ENCODE measurements around the gene MS4A2.
"Not testable (repeated sequence)": the region's sequence is repeated elsewhere in the genome, so short reads cannot be mapped to it uniquely, and the experiment has no call there.

MS4A2 gene

DNA sequence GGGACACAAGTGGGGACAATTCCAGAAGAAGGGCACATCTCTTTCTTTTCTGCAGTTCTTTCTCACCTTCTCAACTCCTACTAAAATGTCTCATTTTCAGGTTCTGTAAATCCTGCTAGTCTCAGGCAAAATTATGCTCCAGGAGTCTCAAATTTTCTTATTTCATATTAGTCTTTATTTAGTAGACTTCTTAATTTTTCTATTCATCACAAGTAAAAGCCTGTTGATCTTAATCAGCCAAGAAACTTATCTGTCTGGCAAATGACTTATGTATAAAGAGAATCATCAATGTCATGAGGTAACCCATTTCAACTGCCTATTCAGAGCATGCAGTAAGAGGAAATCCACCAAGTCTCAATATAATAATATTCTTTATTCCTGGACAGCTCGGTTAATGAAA lies at the start of gene MS4A2:
Gene MS4A2, plus strand, starts transcription at position 301 of the 400 bp plus-strand sequence. CDS start 102 bp downstream, outside the sequence.
- DNase-seq (ENCODE audit: low spot score) = no peak

DNA sequence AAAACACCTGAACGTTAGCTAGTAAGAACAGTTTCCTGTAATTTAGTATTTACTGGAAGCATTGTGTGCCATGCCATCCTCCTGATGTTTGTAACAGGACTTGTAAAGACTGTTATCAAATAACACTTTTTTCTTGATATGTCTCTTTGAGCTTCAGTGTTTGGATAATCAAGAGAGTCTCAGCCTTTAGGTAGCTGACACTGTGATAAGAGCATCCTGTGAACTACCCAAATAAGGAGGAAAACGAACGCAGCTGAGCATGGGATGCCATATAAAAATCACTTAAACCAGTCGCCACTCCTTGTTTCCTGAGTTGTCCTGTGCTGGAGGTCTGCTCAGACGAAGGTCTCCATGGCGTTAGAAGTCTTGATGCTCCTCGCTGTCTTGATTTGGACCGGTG lies 48.4 kb upstream of the MS4A2 start, which contains the start of gene OOSP2:
Gene OOSP2, plus strand, starts transcription at position 301 of the 400 bp plus-strand sequence. Its CDS starts 51 bp downstream, at position 352.
- no peak for DNase-seq (ENCODE audit: low spot score)

DNA sequence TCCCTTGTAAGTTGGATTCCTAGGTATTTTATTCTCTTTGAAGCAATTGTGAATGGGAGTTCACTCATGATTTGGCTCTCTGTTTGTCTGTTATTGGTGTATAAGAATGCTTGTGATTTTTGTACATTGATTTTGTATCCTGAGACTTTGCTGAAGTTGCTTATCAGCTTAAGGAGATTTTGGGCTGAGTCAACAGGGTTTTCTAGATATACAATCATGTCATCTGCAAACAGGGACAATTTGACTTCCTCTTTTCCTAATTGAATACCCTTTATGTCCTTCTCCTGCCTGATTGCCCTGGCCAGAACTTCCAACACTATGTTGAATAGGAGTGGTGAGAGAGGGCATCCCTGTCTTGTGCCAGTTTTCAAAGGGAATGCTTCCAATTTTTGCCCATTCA lies 38.0 kb upstream of the MS4A2 start:
- not testable (repeated sequence) for DNase-seq (ENCODE audit: low spot score)

DNA sequence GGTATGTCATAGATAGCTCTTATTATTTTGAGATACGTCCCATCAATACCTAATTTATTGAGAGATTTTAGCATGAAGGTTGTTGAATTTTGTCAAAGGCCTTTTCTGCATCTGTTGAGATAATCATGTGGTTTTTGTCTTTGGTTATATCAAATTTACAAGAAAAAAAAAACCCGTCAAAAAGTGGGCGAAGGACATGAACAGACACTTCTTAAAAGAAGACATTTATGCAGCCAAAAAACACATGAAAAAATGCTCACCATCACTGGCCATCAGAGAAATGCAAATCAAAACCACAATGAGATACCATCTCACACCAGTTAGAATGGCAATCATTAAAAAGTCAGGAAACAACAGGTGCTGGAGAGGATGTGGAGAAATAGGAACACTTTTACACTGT lies 37.6 kb upstream of the MS4A2 start:
- not testable (repeated sequence) for DNase-seq (ENCODE audit: low spot score)

DNA sequence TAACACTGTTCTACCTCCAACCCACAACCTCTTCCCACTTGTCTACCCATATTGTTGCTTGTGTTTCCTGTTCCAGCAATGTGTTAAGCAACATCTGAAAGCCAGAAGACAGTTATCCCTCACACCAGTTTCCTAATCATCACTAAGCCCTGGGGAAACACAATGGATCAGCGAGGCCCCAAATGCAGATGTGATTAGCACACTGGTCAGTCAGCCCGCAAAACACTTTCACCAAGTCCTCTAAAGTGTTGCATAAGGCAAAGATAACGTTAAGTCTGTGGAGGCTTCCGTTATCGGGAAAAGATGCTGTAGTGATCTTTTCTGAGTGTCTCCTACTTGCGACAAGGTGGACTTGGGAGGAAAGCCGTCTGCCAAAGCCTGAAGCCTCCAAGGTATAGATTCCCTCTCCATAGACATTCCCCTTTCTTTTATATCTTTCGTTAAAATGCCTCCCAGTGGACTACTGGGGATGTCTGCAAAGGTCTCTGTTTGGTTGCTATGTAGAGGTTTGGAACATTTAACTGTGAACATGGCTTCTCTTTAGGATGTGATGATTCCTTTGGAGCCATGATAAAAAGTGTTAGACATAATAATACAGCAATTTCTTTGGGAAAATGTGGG lies 32.0 kb upstream of the MS4A2 start, which contains the start of gene MS4A3:
Gene MS4A3, plus strand, starts transcription at position 317 of the 621 bp plus-strand sequence. CDS start 4,496 bp downstream, outside the sequence.
- no peak for DNase-seq (ENCODE audit: low spot score)

DNA sequence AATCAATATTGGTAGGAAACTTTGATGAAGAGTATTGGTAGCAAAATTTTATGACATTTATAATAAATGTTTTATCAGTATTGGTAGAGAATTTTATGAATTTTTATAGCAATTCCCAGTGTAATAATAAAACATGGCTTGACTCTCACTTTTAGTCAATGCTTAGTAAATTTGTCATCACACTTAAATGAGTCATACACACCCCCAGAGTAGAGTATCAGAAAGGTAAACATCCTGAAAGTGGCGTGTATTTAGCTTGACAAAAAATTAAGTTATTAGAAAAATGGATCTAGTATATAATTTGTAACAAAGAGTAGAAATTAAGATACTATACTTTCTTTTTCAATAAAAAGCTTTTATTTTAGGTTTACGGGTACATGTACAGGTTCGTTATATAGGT lies 29.4 kb upstream of the MS4A2 start:
- no peak for DNase-seq (ENCODE audit: low spot score)

DNA sequence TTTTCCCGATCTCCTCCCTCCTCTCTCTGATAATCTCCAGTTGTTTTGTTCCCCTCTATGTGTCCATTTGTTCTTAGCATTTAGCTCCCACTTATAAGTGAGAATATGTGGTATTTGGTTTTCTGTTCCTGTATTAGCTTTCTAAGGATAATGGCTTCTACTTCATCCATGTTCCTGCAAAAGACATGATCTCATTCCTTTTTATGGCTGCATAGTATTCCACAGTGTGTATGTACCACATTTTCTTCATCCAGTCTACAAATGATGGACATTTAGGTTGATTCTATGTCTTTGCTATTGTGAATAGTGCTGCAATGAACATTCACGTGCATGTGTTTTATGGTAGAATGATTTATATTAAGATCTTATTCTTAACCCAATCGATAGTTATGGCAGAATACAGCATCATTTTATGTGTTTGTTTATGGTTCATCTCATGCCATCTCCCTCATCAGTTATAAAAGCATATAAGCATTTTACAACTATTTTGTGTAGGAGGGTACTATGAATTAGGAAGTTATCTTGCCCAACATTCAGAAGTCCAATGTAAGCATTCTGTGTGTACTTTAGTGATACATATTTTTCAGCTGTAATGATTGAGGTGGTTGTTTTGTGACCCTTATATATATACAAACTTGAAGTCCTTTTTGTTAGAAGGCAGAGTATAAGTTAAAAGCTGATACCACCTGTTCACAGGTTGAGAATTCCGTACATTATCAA lies 28.8 kb upstream of the MS4A2 start:
- DNase-seq (ENCODE audit: low spot score) = no peak

DNA sequence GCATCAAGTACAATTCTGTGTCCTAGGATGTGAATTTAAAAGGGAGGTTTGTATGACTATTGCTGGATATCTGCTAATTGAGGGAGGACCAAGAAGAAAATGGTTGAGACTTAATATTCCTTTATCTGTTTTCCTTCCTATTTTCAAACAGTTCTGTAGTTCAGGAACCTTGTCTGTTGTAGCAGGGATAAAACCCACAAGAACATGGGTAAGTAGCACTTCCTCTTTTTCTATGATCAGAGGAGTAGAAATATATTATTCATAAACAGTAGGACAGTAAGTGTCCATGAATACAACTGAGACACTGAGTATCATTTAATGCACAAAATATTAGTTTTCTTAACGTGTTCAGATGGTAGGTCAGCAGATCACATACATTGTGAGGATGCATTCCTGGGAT lies 24.4 kb upstream of the MS4A2 start:
- no peak for DNase-seq (ENCODE audit: low spot score)

DNA sequence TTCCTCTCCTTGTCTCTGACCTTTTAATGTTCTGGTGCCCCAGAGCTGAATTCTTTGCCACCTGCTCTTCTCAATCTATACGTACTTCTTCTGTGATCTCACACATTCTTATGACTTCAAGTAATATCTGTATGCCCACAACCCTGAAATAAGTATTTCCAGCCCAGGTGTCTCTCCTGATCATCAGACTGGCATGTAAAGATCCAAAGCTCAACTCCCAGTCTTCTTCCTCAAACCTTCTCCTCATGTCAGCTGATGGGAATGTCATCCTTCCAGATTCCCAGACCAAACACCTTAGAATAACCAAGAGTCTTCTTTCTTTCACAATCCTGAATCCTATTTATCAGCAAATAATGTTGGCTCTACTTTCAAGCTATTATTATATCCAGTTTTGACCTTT lies 22.7 kb upstream of the MS4A2 start:
- DNase-seq (ENCODE audit: low spot score) = no peak

DNA sequence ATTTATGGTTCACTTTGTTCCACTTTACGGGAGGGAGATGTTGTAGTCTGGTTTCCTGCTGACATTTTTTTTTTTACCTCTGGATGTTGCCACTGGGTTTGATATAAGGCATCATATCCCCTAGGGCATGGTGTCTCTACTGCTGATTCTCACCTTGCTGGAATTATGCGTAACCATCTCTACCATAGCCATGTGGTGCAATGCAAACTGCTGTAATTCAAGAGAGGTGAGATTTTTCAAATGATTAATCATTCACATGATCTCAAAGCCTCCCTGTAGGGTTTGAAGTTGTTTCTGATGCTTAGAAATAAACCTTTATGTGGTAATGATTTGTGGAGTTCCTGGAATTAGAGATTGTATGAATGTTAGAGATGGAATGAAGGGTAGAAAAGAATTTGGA lies 19.0 kb upstream of the MS4A2 start:
- no peak for DNase-seq (ENCODE audit: low spot score)

DNA sequence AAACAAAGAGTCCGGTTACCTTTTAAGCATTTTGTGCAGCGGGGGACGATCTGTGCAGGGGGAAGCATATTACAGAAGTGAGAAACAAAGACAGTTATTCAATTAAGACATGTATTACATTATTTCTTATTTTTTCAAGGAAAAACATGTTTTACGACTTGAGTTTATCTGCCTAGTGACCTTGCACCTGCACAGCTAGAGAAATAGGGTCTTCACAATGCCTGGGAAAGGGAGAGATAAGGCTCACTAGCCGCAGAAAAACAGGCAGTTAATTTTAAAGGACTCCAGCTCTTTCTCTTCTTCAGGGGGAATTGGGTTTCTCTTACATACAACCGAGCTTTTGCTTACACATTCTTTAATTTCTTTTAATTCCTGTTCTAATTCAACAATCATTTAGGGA lies 16.8 kb upstream of the MS4A2 start:
- DNase-seq (ENCODE audit: low spot score) = not testable (repeated sequence)

DNA sequence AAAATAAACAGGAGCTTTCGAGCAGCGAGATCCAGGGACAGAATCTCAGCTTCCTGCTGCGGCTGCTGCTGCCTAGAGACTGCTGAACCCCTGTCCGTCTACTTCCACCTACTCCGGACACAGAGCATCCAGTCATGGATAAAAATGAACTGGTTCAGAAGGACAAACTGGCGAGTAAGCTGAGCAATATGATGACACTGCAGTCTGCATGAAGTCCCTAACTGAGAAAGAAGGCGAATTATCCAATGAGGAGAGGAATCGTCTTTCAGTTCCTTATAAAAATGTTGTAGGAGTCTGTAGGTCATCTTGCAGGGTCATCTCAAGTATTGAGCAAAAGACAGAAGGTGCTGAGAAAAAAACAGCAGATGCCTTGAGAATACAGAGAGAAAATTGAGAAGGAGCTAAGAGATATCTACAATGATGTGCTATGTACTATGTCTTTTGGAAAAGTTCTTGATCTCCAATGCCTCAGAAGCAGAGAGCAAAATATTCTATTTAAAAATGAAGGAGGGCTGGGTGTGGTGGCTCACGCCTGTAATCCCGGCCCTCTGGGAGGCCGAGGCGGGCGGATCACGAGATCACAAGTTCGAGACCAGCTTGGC lies 11.1 kb upstream of the MS4A2 start:
- DNase-seq (ENCODE audit: low spot score) = no peak

DNA sequence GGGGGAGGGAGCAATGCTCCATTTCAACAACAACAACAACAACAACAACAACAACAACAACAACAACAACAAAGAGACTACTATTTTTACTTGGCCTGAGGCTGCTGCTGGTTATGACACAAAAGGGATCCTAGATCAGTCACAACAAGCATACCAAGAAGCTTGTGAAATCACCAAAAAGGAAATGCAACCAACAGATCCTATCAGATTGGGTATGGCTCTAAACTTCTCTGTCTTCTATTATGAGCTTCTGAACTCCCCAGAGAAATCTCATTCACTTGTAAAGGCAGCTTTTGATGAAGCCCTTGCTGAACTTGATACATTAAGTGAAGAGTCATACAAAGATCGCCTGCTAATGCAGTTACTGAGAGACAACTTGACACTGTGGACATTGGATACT lies 10.5 kb upstream of the MS4A2 start:
- DNase-seq (ENCODE audit: low spot score) = no peak

DNA sequence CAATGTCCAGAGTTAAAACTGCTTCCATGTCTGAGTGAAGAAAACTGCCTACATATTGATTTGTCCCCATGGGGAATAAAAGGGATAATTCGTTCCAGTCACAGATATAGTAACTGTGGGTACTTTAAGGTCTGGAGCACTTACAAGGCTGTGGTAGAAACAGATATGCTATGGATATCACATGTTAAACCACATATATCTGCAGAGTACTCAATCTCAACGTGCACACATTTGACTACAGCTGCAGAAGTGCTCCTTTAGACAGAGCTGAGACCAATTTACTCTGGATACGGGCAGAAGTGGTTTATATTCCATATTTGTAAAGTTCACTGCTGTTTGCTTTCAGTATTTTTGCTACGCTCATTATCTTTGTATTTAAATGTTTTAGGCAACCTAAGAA lies 9.7 kb upstream of the MS4A2 start:
- no peak for DNase-seq (ENCODE audit: low spot score)

DNA sequence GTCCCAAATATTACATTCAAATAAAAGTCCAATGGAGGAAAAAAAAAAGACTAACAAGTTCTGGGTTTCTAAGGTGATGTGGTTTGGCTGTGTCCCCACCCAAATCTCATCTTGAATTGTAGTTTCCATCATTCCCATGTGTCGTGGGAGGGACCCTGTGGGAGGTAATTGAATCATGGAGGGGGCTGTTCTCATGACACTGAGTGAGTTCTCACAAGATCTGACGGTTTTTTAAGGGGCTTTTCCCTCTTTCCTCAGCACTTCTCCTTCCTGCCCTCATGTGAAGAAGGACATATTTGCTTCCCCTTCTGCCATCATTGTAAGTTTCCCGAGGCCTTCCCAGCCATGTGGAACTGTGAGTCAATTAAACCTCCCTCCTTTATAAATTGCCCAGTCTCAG lies 7.9 kb upstream of the MS4A2 start:
- DNase-seq (ENCODE audit: low spot score) = no peak

DNA sequence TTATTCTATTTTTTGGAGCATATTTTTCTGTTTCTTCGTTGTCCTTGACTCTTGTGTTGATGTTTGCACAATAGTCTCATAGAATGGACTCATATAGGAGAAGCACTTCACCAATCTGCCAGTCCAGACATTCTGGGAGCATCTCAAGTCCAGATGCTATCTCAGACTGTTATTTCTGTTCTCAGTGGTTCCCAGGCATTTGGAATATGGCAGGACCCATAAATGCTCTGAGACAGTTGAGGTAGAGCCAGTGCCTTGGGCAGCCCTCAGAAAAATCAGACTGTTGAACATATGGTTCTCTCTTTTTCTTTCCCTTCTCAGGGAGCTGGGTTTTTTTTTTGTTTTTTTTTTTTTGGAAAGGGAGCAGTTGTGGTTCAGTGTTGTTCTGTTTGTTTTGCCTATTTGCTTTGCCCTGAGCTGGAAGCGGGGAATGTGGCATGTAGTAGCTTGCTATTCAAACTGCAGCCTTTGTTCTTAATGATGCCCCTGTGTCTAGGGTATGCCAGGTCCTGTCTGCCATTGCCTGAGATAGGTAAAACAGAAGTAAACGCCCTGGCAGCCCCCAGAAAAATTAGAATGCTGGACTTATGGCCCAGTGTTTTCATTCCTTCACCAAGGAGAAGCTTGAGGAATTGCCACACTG lies 3.7 kb upstream of the MS4A2 start:
- DNase-seq (ENCODE audit: low spot score) = no peak

DNA sequence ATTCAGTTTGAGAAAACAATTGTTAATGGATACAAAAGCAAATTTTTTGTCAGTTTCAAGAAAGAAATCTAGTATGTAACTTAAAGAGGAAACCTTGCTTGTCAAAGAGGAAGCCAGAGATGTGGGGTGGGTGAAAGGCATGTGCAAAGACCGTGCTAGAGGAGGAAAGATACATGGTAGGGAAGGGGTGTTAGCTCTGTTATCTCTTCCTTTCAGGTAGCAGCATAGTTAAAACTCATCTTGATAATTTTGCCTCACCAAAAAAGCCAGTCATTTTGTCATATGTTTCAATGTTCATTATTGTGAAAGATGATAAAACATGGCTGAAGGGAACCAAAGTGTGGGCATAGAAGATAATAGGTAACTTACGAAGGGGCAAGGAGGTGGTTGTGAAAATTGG lies 2.6 kb upstream of the MS4A2 start:
- no peak for DNase-seq (ENCODE audit: low spot score)

DNA sequence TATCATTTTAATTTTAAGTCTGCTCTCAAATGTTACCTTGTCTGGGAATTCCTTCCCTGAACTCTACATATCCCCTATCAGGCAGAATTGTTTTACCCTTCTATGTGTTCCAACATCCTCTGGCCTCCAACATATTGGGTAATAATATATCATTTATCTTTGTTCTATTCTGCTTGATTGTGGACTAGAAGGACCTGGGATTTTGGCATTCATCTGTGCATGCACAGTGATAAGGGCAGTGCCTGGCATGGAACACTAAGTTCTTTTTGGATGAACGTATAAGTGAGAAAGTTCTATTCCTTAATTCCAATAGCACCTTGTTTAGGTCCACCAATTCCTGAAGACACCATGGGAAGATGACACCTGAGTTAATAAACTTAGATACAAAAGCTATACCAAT lies 1.2 kb upstream of the MS4A2 start:
- no peak for DNase-seq (ENCODE audit: low spot score)

DNA sequence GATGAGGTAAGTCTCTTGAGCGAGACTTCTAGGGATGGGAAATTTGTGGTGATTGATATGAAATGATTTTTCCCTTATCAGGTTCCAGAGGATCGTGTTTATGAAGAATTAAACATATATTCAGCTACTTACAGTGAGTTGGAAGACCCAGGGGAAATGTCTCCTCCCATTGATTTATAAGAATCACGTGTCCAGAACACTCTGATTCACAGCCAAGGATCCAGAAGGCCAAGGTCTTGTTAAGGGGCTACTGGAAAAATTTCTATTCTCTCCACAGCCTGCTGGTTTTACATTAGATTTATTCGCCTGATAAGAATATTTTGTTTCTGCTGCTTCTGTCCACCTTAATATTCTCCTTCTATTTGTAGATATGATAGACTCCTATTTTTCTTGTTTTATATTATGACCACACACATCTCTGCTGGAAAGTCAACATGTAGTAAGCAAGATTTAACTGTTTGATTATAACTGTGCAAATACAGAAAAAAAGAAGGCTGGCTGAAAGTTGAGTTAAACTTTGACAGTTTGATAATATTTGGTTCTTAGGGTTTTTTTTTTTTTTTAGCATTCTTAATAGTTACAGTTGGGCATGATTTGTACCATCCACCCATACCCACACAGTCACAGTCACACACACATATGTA lies 7.1 kb downstream of the MS4A2 start:
- no peak for DNase-seq (ENCODE audit: low spot score)

DNA sequence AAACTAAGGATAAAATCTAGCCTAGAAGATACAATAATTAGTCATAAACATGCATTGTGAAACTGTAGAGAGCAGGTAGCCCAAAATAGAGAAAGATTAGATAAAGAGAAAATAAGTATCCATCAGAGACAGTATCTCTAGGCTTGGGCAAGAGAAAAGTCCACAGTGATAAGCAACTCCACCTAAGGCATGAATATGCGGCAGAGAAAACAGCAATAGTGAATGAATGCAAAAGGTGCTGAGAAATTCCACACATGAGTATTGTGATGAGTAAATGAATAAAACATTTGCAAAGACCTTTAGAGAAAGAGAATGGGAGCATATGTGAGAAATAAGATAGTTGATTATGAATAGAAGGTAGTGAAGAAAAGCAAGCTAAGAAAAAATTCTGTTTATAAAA lies 8.7 kb downstream of the MS4A2 start:
- no peak for DNase-seq (ENCODE audit: low spot score)

DNA sequence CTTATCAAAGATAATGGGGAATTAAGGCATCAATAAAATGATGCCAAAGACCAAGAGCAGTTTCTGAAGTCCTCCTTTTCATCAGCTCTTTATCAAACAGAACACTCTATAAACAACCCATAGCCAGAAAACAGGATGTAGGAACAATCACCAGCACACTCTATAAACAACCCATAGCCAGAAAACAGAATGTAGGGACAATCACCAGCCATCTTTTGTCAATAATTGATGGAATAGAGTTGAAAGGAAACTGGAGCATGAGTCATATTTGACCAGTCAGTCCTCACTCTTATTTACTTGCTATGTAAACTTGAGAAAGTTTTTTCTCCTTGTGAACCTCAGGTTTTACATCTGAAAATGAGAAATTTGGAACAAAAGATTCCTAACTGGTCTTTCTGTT lies 10.0 kb downstream of the MS4A2 start:
- DNase-seq (ENCODE audit: low spot score) = no peak

DNA sequence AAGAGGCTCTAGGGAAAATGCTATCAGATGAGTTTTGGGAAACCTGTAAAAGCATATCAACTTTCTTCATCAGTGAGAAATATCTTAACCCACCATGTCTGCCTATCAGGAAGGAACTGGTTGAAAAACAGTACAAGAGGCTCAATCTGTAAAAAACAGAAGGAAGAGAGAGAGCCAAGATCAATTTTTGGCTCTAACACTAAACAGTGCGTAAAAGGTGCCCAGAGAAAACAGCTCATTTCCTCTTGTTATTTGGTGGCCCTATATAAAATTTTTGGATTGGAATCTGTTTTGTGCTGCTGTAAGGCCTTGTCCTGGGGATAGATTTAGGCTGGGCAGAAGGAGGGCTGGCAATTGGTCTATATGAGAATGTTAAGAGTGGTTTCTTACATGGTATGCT lies 12.1 kb downstream of the MS4A2 start:
- DNase-seq (ENCODE audit: low spot score) = no peak

All from CD4-positive, alpha-beta T cell treated with Interleukin-6 at 100 ng/mL for 8 hours (primary cell).